ENCODE data around the gene GKAP1.

DNA sequence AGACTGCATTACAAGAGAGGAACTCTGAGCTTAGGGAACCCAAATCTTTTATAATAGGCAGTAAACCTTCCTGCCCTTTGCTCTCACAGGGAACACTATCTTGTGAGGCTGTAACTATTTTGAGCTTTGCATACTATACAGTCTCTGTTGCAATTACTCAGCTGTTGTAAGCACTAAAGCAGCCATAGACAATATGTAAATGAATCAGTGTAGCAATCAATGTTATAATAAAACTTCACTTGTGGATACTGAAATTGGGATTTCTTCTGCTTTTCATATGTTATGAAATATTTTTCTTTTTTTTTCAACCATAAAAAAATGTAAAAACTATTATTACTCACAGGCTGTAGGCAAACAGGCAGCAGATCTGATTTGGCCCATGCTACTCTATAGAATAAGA is 93.1 kb downstream of the GKAP1 start:
- no peak for TF ChIP-seq POLR2AphosphoS5 (IDR thresholded peaks at IDR 0.05)
- TF ChIP-seq CTCF (IDR thresholded peaks at IDR 0.05): no peak
